ENCODE data around the gene VTA1.

DNA sequence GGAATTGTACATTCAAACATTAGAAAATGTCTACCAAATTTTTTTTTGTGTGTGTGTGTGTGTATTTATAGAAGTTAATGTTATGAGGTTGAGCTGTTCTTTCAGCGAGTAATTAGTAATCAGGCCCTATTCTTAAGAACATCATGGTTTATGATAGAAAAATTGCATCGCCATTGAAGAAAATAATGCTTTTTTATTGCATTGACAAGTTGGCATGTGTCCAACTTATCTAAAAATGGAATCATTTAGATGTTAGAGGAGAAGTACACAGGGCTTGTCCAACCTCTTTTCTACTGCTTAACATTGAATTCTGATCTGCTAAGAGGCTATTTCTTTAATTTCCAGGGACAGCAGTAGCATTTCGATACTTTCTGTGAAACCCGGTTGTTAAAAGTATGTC lies 93.1 kb downstream of the VTA1 start:
- TF ChIP-seq RAD21 (IDR thresholded peaks at IDR 0.05) (no peak), JUND (IDR thresholded peaks at IDR 0.05) (no peak), SP1 (IDR thresholded peaks at IDR 0.05) (no peak), RXRA (IDR thresholded peaks at IDR 0.05) (no peak), GABPA (IDR thresholded peaks at IDR 0.05 in 1 of 2, conservative IDR thresholded peaks at IDR 0.05 in 1 of 2) (no peak), YY1 (IDR thresholded peaks at IDR 0.05) (no peak), TAF1 (conservative IDR thresholded peaks at IDR 0.05) (no peak)
- TF ChIP-seq, protein P1, sequence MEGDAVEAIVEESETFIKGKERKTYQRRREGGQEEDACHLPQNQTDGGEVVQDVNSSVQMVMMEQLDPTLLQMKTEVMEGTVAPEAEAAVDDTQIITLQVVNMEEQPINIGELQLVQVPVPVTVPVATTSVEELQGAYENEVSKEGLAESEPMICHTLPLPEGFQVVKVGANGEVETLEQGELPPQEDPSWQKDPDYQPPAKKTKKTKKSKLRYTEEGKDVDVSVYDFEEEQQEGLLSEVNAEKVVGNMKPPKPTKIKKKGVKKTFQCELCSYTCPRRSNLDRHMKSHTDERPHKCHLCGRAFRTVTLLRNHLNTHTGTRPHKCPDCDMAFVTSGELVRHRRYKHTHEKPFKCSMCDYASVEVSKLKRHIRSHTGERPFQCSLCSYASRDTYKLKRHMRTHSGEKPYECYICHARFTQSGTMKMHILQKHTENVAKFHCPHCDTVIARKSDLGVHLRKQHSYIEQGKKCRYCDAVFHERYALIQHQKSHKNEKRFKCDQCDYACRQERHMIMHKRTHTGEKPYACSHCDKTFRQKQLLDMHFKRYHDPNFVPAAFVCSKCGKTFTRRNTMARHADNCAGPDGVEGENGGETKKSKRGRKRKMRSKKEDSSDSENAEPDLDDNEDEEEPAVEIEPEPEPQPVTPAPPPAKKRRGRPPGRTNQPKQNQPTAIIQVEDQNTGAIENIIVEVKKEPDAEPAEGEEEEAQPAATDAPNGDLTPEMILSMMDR (IDR thresholded peaks at IDR 0.05; ENCODE audit: low read depth, low read length, missing input control), result no peak
- TF ChIP-seq, protein P2, sequence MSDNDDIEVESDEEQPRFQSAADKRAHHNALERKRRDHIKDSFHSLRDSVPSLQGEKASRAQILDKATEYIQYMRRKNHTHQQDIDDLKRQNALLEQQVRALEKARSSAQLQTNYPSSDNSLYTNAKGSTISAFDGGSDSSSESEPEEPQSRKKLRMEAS (IDR thresholded peaks at IDR 0.05), result no peak
- TF ChIP-seq, protein P3, sequence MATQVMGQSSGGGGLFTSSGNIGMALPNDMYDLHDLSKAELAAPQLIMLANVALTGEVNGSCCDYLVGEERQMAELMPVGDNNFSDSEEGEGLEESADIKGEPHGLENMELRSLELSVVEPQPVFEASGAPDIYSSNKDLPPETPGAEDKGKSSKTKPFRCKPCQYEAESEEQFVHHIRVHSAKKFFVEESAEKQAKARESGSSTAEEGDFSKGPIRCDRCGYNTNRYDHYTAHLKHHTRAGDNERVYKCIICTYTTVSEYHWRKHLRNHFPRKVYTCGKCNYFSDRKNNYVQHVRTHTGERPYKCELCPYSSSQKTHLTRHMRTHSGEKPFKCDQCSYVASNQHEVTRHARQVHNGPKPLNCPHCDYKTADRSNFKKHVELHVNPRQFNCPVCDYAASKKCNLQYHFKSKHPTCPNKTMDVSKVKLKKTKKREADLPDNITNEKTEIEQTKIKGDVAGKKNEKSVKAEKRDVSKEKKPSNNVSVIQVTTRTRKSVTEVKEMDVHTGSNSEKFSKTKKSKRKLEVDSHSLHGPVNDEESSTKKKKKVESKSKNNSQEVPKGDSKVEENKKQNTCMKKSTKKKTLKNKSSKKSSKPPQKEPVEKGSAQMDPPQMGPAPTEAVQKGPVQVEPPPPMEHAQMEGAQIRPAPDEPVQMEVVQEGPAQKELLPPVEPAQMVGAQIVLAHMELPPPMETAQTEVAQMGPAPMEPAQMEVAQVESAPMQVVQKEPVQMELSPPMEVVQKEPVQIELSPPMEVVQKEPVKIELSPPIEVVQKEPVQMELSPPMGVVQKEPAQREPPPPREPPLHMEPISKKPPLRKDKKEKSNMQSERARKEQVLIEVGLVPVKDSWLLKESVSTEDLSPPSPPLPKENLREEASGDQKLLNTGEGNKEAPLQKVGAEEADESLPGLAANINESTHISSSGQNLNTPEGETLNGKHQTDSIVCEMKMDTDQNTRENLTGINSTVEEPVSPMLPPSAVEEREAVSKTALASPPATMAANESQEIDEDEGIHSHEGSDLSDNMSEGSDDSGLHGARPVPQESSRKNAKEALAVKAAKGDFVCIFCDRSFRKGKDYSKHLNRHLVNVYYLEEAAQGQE (IDR thresholded peaks at IDR 0.05), result no peak
- TF ChIP-seq, protein P4, sequence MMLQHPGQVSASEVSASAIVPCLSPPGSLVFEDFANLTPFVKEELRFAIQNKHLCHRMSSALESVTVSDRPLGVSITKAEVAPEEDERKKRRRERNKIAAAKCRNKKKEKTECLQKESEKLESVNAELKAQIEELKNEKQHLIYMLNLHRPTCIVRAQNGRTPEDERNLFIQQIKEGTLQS (IDR thresholded peaks at IDR 0.05), result no peak
